ENCODE measurements around the gene PRDM16. TPM values are rescaled to one million over a fixed set of nuclear protein-coding genes. Genes with fewer than 3 reads are reported as not detected.

PRDM16 gene
- total RNA-seq, 2 experiments from 2014 or later = not detected

GRCh38 chr1:3258386-3259003, 189.5 kb downstream of the PRDM16 start:
- POLR2A ChIA-PET = no interaction called here
- TF ChIP-seq CTCF (conservative IDR thresholded peaks at IDR 0.05; ENCODE audit: low read length) (no peak), EZH2phosphoT487 (IDR thresholded peaks at IDR 0.05; ENCODE audit: borderline replicate concordance, low read depth, low read length) (no peak)
- no peak for DNase-seq (ENCODE audit: low spot score)
- intact Hi-C loops (cut with micrococcal nuclease; ENCODE audit: unreplicated experiment) = no loop called here
- Histone ChIP-seq H2AFZ (ENCODE audit: low read length) (no peak overlapping the region), H3K4me3 (ENCODE audit: low read depth, low read length, poor library complexity, severe bottlenecking) (no peak overlapping the region), H3K4me2 (ENCODE audit: low read length) (no peak overlapping the region), H3K9me2 (ENCODE audit: insufficient read depth, low read length) (no peaks in the 10 kb centered on the region), H3K36me3 (ENCODE audit: insufficient read depth, low read length) (no peaks in the 10 kb centered on the region), H3K4me1 (ENCODE audit: insufficient read depth, low read length, poor library complexity, severe bottlenecking) (no peaks in the 10 kb centered on the region), H3K27ac (ENCODE audit: low read depth, low read length, poor library complexity, severe bottlenecking) (no peak overlapping the region), H3K79me2 (ENCODE audit: insufficient read depth, low read depth, low read length) (no peaks in the 10 kb centered on the region), H3K9me3 (ENCODE audit: low read length) (no peaks in the 10 kb centered on the region), H4K20me1 (ENCODE audit: insufficient read depth, low read length) (no peaks in the 10 kb centered on the region)
- CTCF ChIA-PET (ENCODE audit: unreplicated experiment) = no interaction called here
- BruUV-seq (replicated peaks) = no TSS peak

GRCh38 chr1:3259020-3259419, 190.0 kb downstream of the PRDM16 start:
- Histone ChIP-seq H3K36me3 (ENCODE audit: insufficient read depth, low read length) (no peaks in the 10 kb centered on the region), H4K20me1 (ENCODE audit: insufficient read depth, low read length) (no peaks in the 10 kb centered on the region), H3K4me2 (ENCODE audit: low read length) (no peak overlapping the region), H3K27ac (ENCODE audit: low read depth, low read length, poor library complexity, severe bottlenecking) (no peak overlapping the region), H3K4me1 (ENCODE audit: insufficient read depth, low read length, poor library complexity, severe bottlenecking) (no peaks in the 10 kb centered on the region), H3K9me2 (ENCODE audit: insufficient read depth, low read length) (no peaks in the 10 kb centered on the region), H3K9me3 (ENCODE audit: low read length) (no peaks in the 10 kb centered on the region), H3K79me2 (ENCODE audit: insufficient read depth, low read depth, low read length) (no peaks in the 10 kb centered on the region), H2AFZ (ENCODE audit: low read length) (no peak overlapping the region), H3K4me3 (ENCODE audit: low read depth, low read length, poor library complexity, severe bottlenecking) (no peak overlapping the region)
- intact Hi-C loops (cut with micrococcal nuclease; ENCODE audit: unreplicated experiment) = no loop called here
- no peak for DNase-seq (ENCODE audit: low spot score)
- TF ChIP-seq EZH2phosphoT487 (IDR thresholded peaks at IDR 0.05; ENCODE audit: borderline replicate concordance, low read depth, low read length) = no peak
- TF ChIP-seq CTCF (conservative IDR thresholded peaks at IDR 0.05; ENCODE audit: low read length) = no peak
- ChIA-PET CTCF (ENCODE audit: unreplicated experiment) (no interaction called here), POLR2A (no interaction called here)
- no TSS peak for BruUV-seq (replicated peaks)

GRCh38 chr1:3261007-3261968, 192.3 kb downstream of the PRDM16 start:
- H3K27ac ChIP-seq (ENCODE audit: low read depth, low read length, poor library complexity, severe bottlenecking) = no peak overlapping the region
- DNase-seq (ENCODE audit: low spot score) = no peak
- ChIA-PET POLR2A (no interaction called here), CTCF (ENCODE audit: unreplicated experiment) (no interaction called here)
- no TSS peak for BruUV-seq (replicated peaks)
- H3K4me1 ChIP-seq (ENCODE audit: insufficient read depth, low read length, poor library complexity, severe bottlenecking) = no peaks in the 10 kb centered on the region
- no peaks in the 10 kb centered on the region for H3K36me3 ChIP-seq (ENCODE audit: insufficient read depth, low read length)
- no peak overlapping the region for H2AFZ ChIP-seq (ENCODE audit: low read length)
- no peak for TF ChIP-seq EZH2phosphoT487 (IDR thresholded peaks at IDR 0.05; ENCODE audit: borderline replicate concordance, low read depth, low read length)
- TF ChIP-seq CTCF (conservative IDR thresholded peaks at IDR 0.05; ENCODE audit: low read length) = no peak
- no peaks in the 10 kb centered on the region for H3K79me2 ChIP-seq (ENCODE audit: insufficient read depth, low read depth, low read length)
- no peak overlapping the region for H3K4me2 ChIP-seq (ENCODE audit: low read length)
- H3K9me2 ChIP-seq (ENCODE audit: insufficient read depth, low read length) = no peaks in the 10 kb centered on the region
- H4K20me1 ChIP-seq (ENCODE audit: insufficient read depth, low read length) = no peaks in the 10 kb centered on the region
- intact Hi-C loops (cut with micrococcal nuclease; ENCODE audit: unreplicated experiment) = no loop called here
- H3K4me3 ChIP-seq (ENCODE audit: low read depth, low read length, poor library complexity, severe bottlenecking) = no peak overlapping the region
- H3K9me3 ChIP-seq (ENCODE audit: low read length) = no peaks in the 10 kb centered on the region
